Mesenteric fat pad (tissue), 1 donor: ENCODE results near the gene IGFALS. TPM values are rescaled to one million over a fixed set of nuclear protein-coding genes. Genes with fewer than 3 reads are reported as not detected.

ENCODE experiments used
- DNase-seq: peaks from one replicate; pipeline ENCODE4 v3.0.0-alpha.2; 2020; ENCODE audit warnings: low spot score
- total RNA-seq: library from RNA; stranded (reverse); fragmentation: NEBNext Ultra II Directional; extraction: Animal tissue kit (Norgen Biotek cat#: 25700); gene quantifications from one replicate; pipeline ENCODE4 v1.2.1, GENCODE V29; 2021
- donor health status: DM: yes; HTN: yes; CAD: no.

The IGFALS gene
- total RNA-seq, 1 donor from 2014 or later, result not detected

GRCh38 chr16:1767116-1767994 is 26.1 kb downstream of the IGFALS start:
- DNase-seq, result no peak

- DNase-seq, result no peak
Observed at GRCh38 chr16:1766701-1767100, 26.8 kb downstream of the IGFALS start.

- DNase-seq, result no peak
Observed at GRCh38 chr16:1766231-1766630, 27.3 kb downstream of the IGFALS start.

- DNase-seq, result no peak
Observed at GRCh38 chr16:1765826-1766225, 27.7 kb downstream of the IGFALS start.

- DNase-seq, result no peak
Observed at GRCh38 chr16:1764971-1765370, 28.5 kb downstream of the IGFALS start.

- DNase-seq, result no peak
Observed at GRCh38 chr16:1763521-1764511, 29.7 kb downstream of the IGFALS start.

GRCh38 chr16:1762879-1763520 is 30.5 kb downstream of the IGFALS start:
- DNase-seq, result no peak

GRCh38 chr16:1762196-1762878 is 31.2 kb downstream of the IGFALS start:
- no peak for DNase-seq

- no peak for DNase-seq
Observed at GRCh38 chr16:1761751-1762150, 31.8 kb downstream of the IGFALS start.

- DNase-seq, result no peak
Observed at GRCh38 chr16:1760911-1761310, 32.6 kb downstream of the IGFALS start.

- DNase-seq, result no peak
Observed at GRCh38 chr16:1759511-1759910, 34.0 kb downstream of the IGFALS start.

- DNase-seq, result no peak
Observed at GRCh38 chr16:1758923-1759322, 34.6 kb downstream of the IGFALS start.

- no peak for DNase-seq
Observed at GRCh38 chr16:1757714-1758461, 35.6 kb downstream of the IGFALS start.

GRCh38 chr16:1754204-1754603 is 39.3 kb downstream of the IGFALS start:
- DNase-seq, result no peak

- DNase-seq, result no peak
Observed at GRCh38 chr16:1752853-1753252, 40.7 kb downstream of the IGFALS start.

- DNase-seq, result no peak
Observed at GRCh38 chr16:1751946-1752345, 41.6 kb downstream of the IGFALS start.

GRCh38 chr16:1749152-1750117 is 44.1 kb downstream of the IGFALS start:
- DNase-seq, result no peak

- DNase-seq, result no peak
Observed at GRCh38 chr16:1747934-1748333, 45.6 kb downstream of the IGFALS start.

- DNase-seq, result no peak
Observed at GRCh38 chr16:1746693-1747195, 46.8 kb downstream of the IGFALS start.
